IMR-90 (cell line): Measurements from ENCODE around the gene PCBP3. TPM values are rescaled to one million over a fixed set of nuclear protein-coding genes. Genes with fewer than 3 reads are reported as not detected.

ENCODE experiments used
- ATAC-seq: fragments of 200-7000 bp; cut with Tn5 transposase; 2 replicates; pipeline ENCODE4 v1.9.1; 2020; ENCODE audit warnings: low read depth, mild to moderate bottlenecking, moderate library complexity
- BruUV-seq: library from RNA; stranded (reverse); fragments of 400-500 nt; replicated peaks from 2 replicates; lab custom pipeline; 2021; lab: Mats Ljungman, UMichigan
- CTCF ChIA-PET: fragments of 300-600 bp; formaldehyde crosslinking; extraction: SDS; loops from one replicate; lab custom pipeline; 2021; ENCODE audit warnings: antibody characterized with exemption; lab: Yijun Ruan, JAX
- POLR2A ChIA-PET: fragments of 300-600 bp; sonication (Branson Sonifier 250); formaldehyde crosslinking; loops from one replicate; lab custom pipeline; 2022; ENCODE audit warnings: antibody characterized with exemption; ENCODE audit not compliant: unreplicated experiment; lab: Charles Lee
- DNase-seq: peaks from one replicate; pipeline ENCODE4 v3.0.0; 2013
- H2AFZ ChIP-seq: replicated peaks from 2 replicates; pipeline ENCODE3; 2013; ENCODE audit warnings: low read length, mild to moderate bottlenecking; ENCODE audit not compliant: poor library complexity
- H2AK5ac ChIP-seq: 2 replicates; pipeline ENCODE4 v1.6.1; 2013; ENCODE audit warnings: low read depth, low read length, inconsistent platforms
- H2AK9ac ChIP-seq: replicated peaks from 2 replicates; pipeline ENCODE3; 2013; ENCODE audit warnings: mild to moderate bottlenecking, low read depth, low read length, moderate library complexity; ENCODE audit not compliant: poor library complexity
- H2BK120ac ChIP-seq: 2 replicates; pipeline ENCODE4 v1.6.1; 2013; ENCODE audit warnings: low read depth, low read length, inconsistent platforms
- H2BK15ac ChIP-seq: 3 replicates; pipeline ENCODE4 v1.6.1; 2013; ENCODE audit warnings: low read depth, low read length, inconsistent platforms
- H2BK20ac ChIP-seq: 2 replicates; pipeline ENCODE4 v1.6.1; 2013; ENCODE audit warnings: low read depth, mild to moderate bottlenecking, inconsistent platforms, low read length, moderate library complexity
- H2BK5ac ChIP-seq: 2 replicates; pipeline ENCODE4 v1.6.1; 2013; ENCODE audit warnings: mild to moderate bottlenecking, low read depth, low read length, inconsistent platforms; ENCODE audit not compliant: poor library complexity, severe bottlenecking
- H3K14ac ChIP-seq: replicated peaks from 2 replicates; pipeline ENCODE4 v1.6.1; 2013; ENCODE audit warnings: low read depth, low read length, inconsistent platforms
- H3K18ac ChIP-seq: 2 replicates; pipeline ENCODE4 v1.6.1; 2013; ENCODE audit warnings: low read depth, low read length, control low read depth
- H3K23ac ChIP-seq: 2 replicates; pipeline ENCODE4 v1.6.1; 2013; ENCODE audit warnings: low read depth, low read length, inconsistent platforms
- H3K27ac ChIP-seq: 2 replicates; pipeline ENCODE4 v1.5.1; 2013; ENCODE audit warnings: mild to moderate bottlenecking, control low read depth, low read length; ENCODE audit not compliant: insufficient read depth
- H3K27me3 ChIP-seq: 2 replicates; pipeline ENCODE4 v1.6.1; 2013; ENCODE audit warnings: low read length; ENCODE audit not compliant: control insufficient read depth, insufficient read depth
- H3K36me3 ChIP-seq: 2 replicates; pipeline ENCODE4 v1.6.1; 2013; ENCODE audit warnings: low read length, mixed read lengths; ENCODE audit not compliant: control insufficient read depth, insufficient read depth
- H3K4ac ChIP-seq: 2 replicates; pipeline ENCODE4 v1.6.1; 2013; ENCODE audit warnings: low read depth, low read length, inconsistent platforms
- H3K4me1 ChIP-seq: 2 replicates; pipeline ENCODE4 v1.6.1; 2013; ENCODE audit warnings: low read length, mixed read lengths; ENCODE audit not compliant: control insufficient read depth, insufficient read depth
- H3K4me2 ChIP-seq: 2 replicates; pipeline ENCODE4 v1.6.1; 2013; ENCODE audit warnings: low read depth, mild to moderate bottlenecking, control low read depth, low read length, moderate library complexity
- H3K4me3 ChIP-seq: 2 replicates; pipeline ENCODE4 v1.5.1; 2013; ENCODE audit warnings: low read depth, mild to moderate bottlenecking, control low read depth, low read length, moderate library complexity; ENCODE audit not compliant: insufficient read depth
- H3K56ac ChIP-seq: 2 replicates; pipeline ENCODE4 v1.6.1; 2013; ENCODE audit warnings: low read length, inconsistent platforms; ENCODE audit not compliant: insufficient read depth; ENCODE audit errors: extremely low read depth
- H3K79me1 ChIP-seq, 2 experiments: 2 replicates each; pipeline ENCODE4 v1.6.1; 2013; ENCODE audit warnings: low read length in 2 of 2, inconsistent platforms in 1 of 2, low read depth in 1 of 2
- H3K9ac ChIP-seq: 2 replicates; pipeline ENCODE4 v1.6.1; 2013; ENCODE audit warnings: low read depth, low read length, control low read depth
- H3K9me1 ChIP-seq: 2 replicates; pipeline ENCODE4 v1.6.1; 2013; ENCODE audit warnings: low read length, inconsistent platforms; ENCODE audit not compliant: insufficient read depth
- H3K9me3 ChIP-seq: 2 replicates; pipeline ENCODE4 v1.6.1; 2013; ENCODE audit warnings: low read length; ENCODE audit not compliant: control insufficient read depth, insufficient read depth
- H4K20me1 ChIP-seq: 2 replicates; pipeline ENCODE4 v1.6.1; 2013; ENCODE audit warnings: low read length, inconsistent platforms; ENCODE audit not compliant: insufficient read depth
- H4K5ac ChIP-seq: 2 replicates; pipeline ENCODE4 v1.6.1; 2013; ENCODE audit warnings: mild to moderate bottlenecking, low read depth, low read length, control low read depth
- H4K8ac ChIP-seq, 2 experiments: 2 replicates each; pipeline ENCODE4 v1.6.1; 2013; ENCODE audit warnings: low read depth in 2 of 2, low read length in 2 of 2, control low read depth in 1 of 2, inconsistent platforms in 1 of 2
- H4K91ac ChIP-seq: 2 replicates; pipeline ENCODE4 v1.6.1; 2013; ENCODE audit warnings: low read depth, low read length, inconsistent platforms; ENCODE audit not compliant: insufficient read depth
- BHLHE40 ChIP-seq: fragments of 150-350 bp; IDR thresholded peaks from 2 replicates; pipeline ENCODE4 v1.6.1; 2016; ENCODE audit warnings: mild to moderate bottlenecking, low read depth, low read length
- CTCF ChIP-seq: conservative IDR thresholded peaks from 2 replicates; pipeline ENCODE4 v1.5.1; 2012; ENCODE audit warnings: mild to moderate bottlenecking, low read depth, low read length, improper control_type of control experiment
- MAFK ChIP-seq: IDR thresholded peaks from 2 replicates; pipeline ENCODE4 v1.6.1; 2012; ENCODE audit warnings: low read depth, low read length, improper control_type of control experiment
- WGBS, 2 experiments: methylation state at CpG; one replicate each; pipeline versions ENCODE4 v1.1.5 to v1.1.7; 2013; ENCODE audit warnings: missing lambda C conversion rate in 2 of 2; ENCODE audit not compliant: insufficient read length in 1 of 2; ENCODE audit errors: extremely low coverage in 2 of 2; 5-methylcytosine and 5-hydroxymethylcytosine counted together
- dilution Hi-C: fragments of 300-500 bp; cut with HindIII; formaldehyde crosslinking; loops from one replicate; pipeline ENCODE4 v1.14.3; 2018; ENCODE audit warnings: low sequenced_read_pairs; ENCODE audit not compliant: unreplicated experiment
- in situ Hi-C: fragments of 300-500 bp; cut with MboI; formaldehyde crosslinking; loops from 3 replicates; pipeline ENCODE4 v1.14.3; 2019; ENCODE audit warnings: low sequenced_read_pairs, inconsistent platforms, mixed read lengths
- intact Hi-C: fragments of 100-400 bp; cut with micrococcal nuclease; formaldehyde crosslinking; loops from 2 replicates; pipeline ENCODE4 v1.10.0; 2022
- polyA plus RNA-seq, 3 experiments: library from polyadenylated mRNA; depleted of rRNA; stranded (reverse); fragments of >200 nt; gene quantifications; 2 replicates each; pipeline ENCODE4 v1.2.3, GENCODE V29; 2012; ENCODE audit warnings: low replicate concordance in 1 of 3
- total RNA-seq: library from RNA; depleted of rRNA; stranded (reverse); fragments of >200 nt; gene quantifications from 2 replicates; pipeline ENCODE4 v1.2.3, GENCODE V29; 2012

The PCBP3 gene
- total and polyA plus RNA-seq, 2 of the 4 experiments (the other 2 are of a cell fraction), result 2.9 to 3.9 TPM

- Histone ChIP-seq H2BK20ac (no peak overlapping the region), H2AK9ac (no peak overlapping the region), H3K36me3 (no peaks in the 10 kb centered on the region), H4K20me1 (peaks cover 3% of the 10 kb centered on the region; the same call in 1 of the 2 replicates), H3K23ac (no peak overlapping the region), H4K8ac (no peak overlapping the region), H3K4me2 (no peak overlapping the region), H2BK15ac (no peak overlapping the region), H3K27me3 (peaks cover 21% of the 10 kb centered on the region; the same call in 1 of the 2 replicates), H2AFZ (no peak overlapping the region), H3K56ac (no peak overlapping the region), H2BK120ac (no peak overlapping the region), H3K9me3 (peaks cover 2% of the 10 kb centered on the region; the same call in 1 of the 2 replicates), H2BK5ac (no peak overlapping the region), H3K27ac (no peak overlapping the region), H2AK5ac (no peak overlapping the region), H3K14ac (no peak overlapping the region), H3K9me1 (peaks cover 4% of the 10 kb centered on the region; the same call in 1 of the 2 replicates), H3K79me1 (no peaks in the 10 kb centered on the region), H4K5ac (no peak overlapping the region), H3K4ac (no peak overlapping the region), H3K4me1 (peaks cover 9% of the 10 kb centered on the region; the same call in 1 of the 2 replicates), H3K9ac (no peak overlapping the region), H3K18ac (no peak overlapping the region), H3K4me3 (no peak overlapping the region), H4K91ac (no peak overlapping the region)
- ATAC-seq (no peak), DNase-seq (no peak)
- dilution Hi-C loops (no loop called here), intact Hi-C loops (no loop called here), in situ Hi-C loops (no loop called here)
- ChIA-PET POLR2A (no interaction called here), CTCF (no interaction called here)
- no TSS peak for BruUV-seq
- TF ChIP-seq BHLHE40 (no peak), MAFK (no peak), CTCF (no peak)
- WGBS, 2 experiments, result 72% methylated on average over 5 of the region's 26 CpGs; no CpG with 5 or more reads in 1 of the 2 experiments
Measured at GRCh38 chr21:45892156-45892915, 248.8 kb downstream of the PCBP3 start.
